Keratinocyte (primary cell): ENCODE measurements around the gene ANKRD31. TPM values are rescaled to one million over a fixed set of nuclear protein-coding genes. Genes with fewer than 3 reads are reported as not detected.

ENCODE experiments used
- DNase-seq: peaks from one replicate; pipeline ENCODE4 v3.0.0-alpha.2; 2011; ENCODE audit warnings: low read depth, missing footprints, low spot score
- FAIRE-seq: peaks from 2 replicates; lab custom pipeline; 2011; peaks lifted over from hg19 to GRCh38; lab: Jason Lieb, UNC
- H2AFZ ChIP-seq: 2 replicates; pipeline ENCODE4 v1.6.0; 2012; ENCODE audit warnings: low read length, control low read depth, inconsistent platforms; ENCODE audit not compliant: control insufficient read depth
- H3K27ac ChIP-seq: 2 replicates; pipeline ENCODE4 v1.5.1; 2011; ENCODE audit warnings: low read length; ENCODE audit not compliant: control insufficient read depth, insufficient read depth
- H3K27me3 ChIP-seq: 3 replicates; pipeline ENCODE4 v1.6.0; 2011; ENCODE audit warnings: low read length; ENCODE audit not compliant: control insufficient read depth, insufficient read depth; ENCODE audit errors: extremely low read depth
- H3K36me3 ChIP-seq, 2 experiments: 2 replicates in 1 of 2; 3 replicates in 1 of 2; pipeline ENCODE4 v1.5.1; 2011; ENCODE audit warnings: low read length in 2 of 2, mild to moderate bottlenecking in 1 of 2; ENCODE audit not compliant: control insufficient read depth in 2 of 2, insufficient read depth in 2 of 2; ENCODE audit errors: extremely low read depth in 1 of 2
- H3K4me1 ChIP-seq: 3 replicates; pipeline ENCODE4 v1.5.1; 2011; ENCODE audit warnings: low read length; ENCODE audit not compliant: control insufficient read depth, insufficient read depth; ENCODE audit errors: extremely low read depth
- H3K4me2 ChIP-seq: 3 replicates; pipeline ENCODE4 v1.6.0; 2011; ENCODE audit warnings: low read depth, low read length; ENCODE audit not compliant: control insufficient read depth, insufficient read depth; ENCODE audit errors: extremely low read depth
- H3K4me3 ChIP-seq, 3 experiments: fragments of 200-600 bp in 1 of 3; sonication (generic) in 1 of 3; 2 replicates in 2 of 3; 3 replicates in 1 of 3; pipeline ENCODE4 v1.5.1; 2011 to 2016; ENCODE audit warnings: low read length in 3 of 3, mild to moderate bottlenecking in 3 of 3, control low read depth in 2 of 3, inconsistent platforms in 1 of 3, low read depth in 1 of 3, mixed read lengths in 1 of 3, mixed run types in 1 of 3, moderate library complexity in 1 of 3; ENCODE audit not compliant: control insufficient read depth in 2 of 3, insufficient read depth in 2 of 3; ENCODE audit errors: extremely low read depth in 1 of 3
- H3K79me2 ChIP-seq: 2 replicates; pipeline ENCODE4 v1.6.0; 2012; ENCODE audit warnings: low read length; ENCODE audit not compliant: control insufficient read depth, insufficient read depth
- H3K9ac ChIP-seq: 3 replicates; pipeline ENCODE4 v1.6.0; 2011; ENCODE audit warnings: low read length; ENCODE audit not compliant: control insufficient read depth, insufficient read depth; ENCODE audit errors: extremely low read depth
- H3K9me1 ChIP-seq: 3 replicates; pipeline ENCODE4 v1.6.0; 2011; ENCODE audit warnings: low read length; ENCODE audit not compliant: control insufficient read depth, insufficient read depth; ENCODE audit errors: extremely low read depth
- H3K9me3 ChIP-seq: 2 replicates; pipeline ENCODE4 v1.5.1; 2012; ENCODE audit warnings: low read depth, low read length; ENCODE audit not compliant: control insufficient read depth
- H4K20me1 ChIP-seq: 3 replicates; pipeline ENCODE4 v1.6.0; 2011; ENCODE audit warnings: low read length; ENCODE audit not compliant: control insufficient read depth, insufficient read depth; ENCODE audit errors: extremely low read depth
- CTCF ChIP-seq, 3 experiments: IDR thresholded peaks in 1 of 3; conservative IDR thresholded peaks in 1 of 3; optimal IDR thresholded peaks in 1 of 3; 2 replicates in 2 of 3; 3 replicates in 1 of 3; pipeline versions ENCODE3 to v1.5.1; 2011; ENCODE audit warnings: low read length in 3 of 3, mild to moderate bottlenecking in 3 of 3, moderate library complexity in 2 of 3, control low read depth in 1 of 3, inconsistent platforms in 1 of 3; ENCODE audit not compliant: insufficient read depth in 2 of 3; ENCODE audit errors: extremely low read depth in 1 of 3
- EZH2 ChIP-seq: IDR thresholded peaks from one replicate; pipeline ENCODE4 v1.6.1; 2012; ENCODE audit warnings: inconsistent platforms, mild to moderate bottlenecking, low read length, moderate library complexity
- dilution Hi-C: fragments of 300-500 bp; cut with MboI; formaldehyde crosslinking; loops from one replicate; pipeline ENCODE4 v1.7.0; 2020; ENCODE audit warnings: low sequenced_read_pairs; ENCODE audit not compliant: extremely low pct_ligation_motif_present
- polyA plus RNA-seq, 5 experiments: library from polyadenylated mRNA; depleted of rRNA in 3 of 5; stranded (reverse) in 3 of 5; stranded (forward) in 1 of 5; unstranded in 1 of 5; fragments of >200 nt; gene quantifications; 1 replicate in 1 of 5; 2 replicates in 3 of 5; 3 replicates in 1 of 5; pipeline versions ENCODE4 v1.2.1 to v1.2.3, GENCODE V29; 2011 to 2012; ENCODE audit warnings: missing spikeins in 2 of 5, low read depth in 1 of 5, low replicate concordance in 1 of 5

The ANKRD31 gene
- polyA plus RNA-seq, 1 donor (not counting 4 experiments of a cell fraction or from before 2014, with no cell fraction given) = 0.18 TPM

- peaks cover 9% of the 10 kb centered on the region for H3K79me2 ChIP-seq
- H2AFZ ChIP-seq = no peak overlapping the region
- H3K9ac ChIP-seq = no peak overlapping the region
- DNase-seq (no peak), FAIRE-seq (no peak)
- no peak overlapping the region for H3K4me2 ChIP-seq
- no peaks in the 10 kb centered on the region for H3K27me3 ChIP-seq
- H3K36me3 ChIP-seq = peaks cover 0 to 4% of the 10 kb centered on the region in 2 experiments
- H3K9me1 ChIP-seq = no peaks in the 10 kb centered on the region
- H3K9me3 ChIP-seq = no peaks in the 10 kb centered on the region
- no peak for TF ChIP-seq CTCF (optimal IDR thresholded peaks at IDR 0.05 in 1 of 3, IDR thresholded peaks at IDR 0.05 in 1 of 3, conservative IDR thresholded peaks at IDR 0.05 in 1 of 3; ENCODE audit: extremely low read depth in 1 of 3, insufficient read depth in 2 of 3, low read length in 3 of 3)
- no peaks in the 10 kb centered on the region for H4K20me1 ChIP-seq
- peaks cover 26% of the 10 kb centered on the region for H3K4me1 ChIP-seq
- no peak overlapping the region for H3K4me3 ChIP-seq
- dilution Hi-C loops = no loop called here
- H3K27ac ChIP-seq = no peak overlapping the region
Observed at GRCh38 chr5:75048457-75048953, 188.2 kb downstream of the ANKRD31 start.

- no peaks in the 10 kb centered on the region for H4K20me1 ChIP-seq
- peaks cover 29% of the 10 kb centered on the region for H3K4me1 ChIP-seq
- H3K79me2 ChIP-seq = peaks cover 9% of the 10 kb centered on the region
- no peak overlapping the region for H3K4me3 ChIP-seq
- no peak overlapping the region for H3K27ac ChIP-seq
- dilution Hi-C loops = no loop called here
- TF ChIP-seq CTCF (optimal IDR thresholded peaks at IDR 0.05 in 1 of 3, IDR thresholded peaks at IDR 0.05 in 1 of 3, conservative IDR thresholded peaks at IDR 0.05 in 1 of 3; ENCODE audit: extremely low read depth in 1 of 3, insufficient read depth in 2 of 3, low read length in 3 of 3) (no peak), EZH2 (no peak)
- no peak overlapping the region for H2AFZ ChIP-seq
- FAIRE-seq = no peak
- DNase-seq = no peak
- no peaks in the 10 kb centered on the region for H3K9me1 ChIP-seq
- no peak overlapping the region for H3K4me2 ChIP-seq
- H3K36me3 ChIP-seq = peaks cover 0 to 6% of the 10 kb centered on the region in 2 experiments
- H3K27me3 ChIP-seq = no peaks in the 10 kb centered on the region
- no peak overlapping the region for H3K9ac ChIP-seq
- H3K9me3 ChIP-seq = no peaks in the 10 kb centered on the region
Observed at GRCh38 chr5:75047356-75047755, 189.3 kb downstream of the ANKRD31 start.
